ENCODE data around the gene MOSMO. TPM values are rescaled to one million over a fixed set of nuclear protein-coding genes. Genes with fewer than 3 reads are reported as not detected.
A peak's percentile ranks its signal among the peaks of the same experiment; 100 is the strongest.

MOSMO gene
- total and polyA plus RNA-seq, 8 donors: 1.2 to 32.3 (median 7.7) TPM

- TF ChIP-seq CTCF (IDR thresholded peaks at IDR 0.05) (no peak), EP300 (IDR thresholded peaks at IDR 0.05) (no peak), POLR2A (IDR thresholded peaks at IDR 0.05) (no peak), POLR2AphosphoS5 (IDR thresholded peaks at IDR 0.05) (no peak)
- Histone ChIP-seq H3K27ac (no peak overlapping the region), H3K36me3 (peaks cover 64 to 100% (median 95%) of the 10 kb centered on the region in 4 donors), H3K27me3 (no peaks in the 10 kb centered on the region), H3K9me3 (no peaks in the 10 kb centered on the region), H3K4me3 (no peak overlapping the region), H3K4me1 (peaks cover 0 to 12% (median 7%) of the 10 kb centered on the region in 4 donors)
- intact Hi-C loops (cut with DNase I; ENCODE audit: low total_unique reads): no loop called here
- 84 to 93% (median 86%) methylated on average over 5 of the region's 5 CpGs for WGBS, 5 donors
- DNase-seq: no peak
Measured at GRCh38 chr16:21982108-21982507, 25.8 kb upstream of the MOSMO start.

GRCh38 chr16:21984062-21984461, 23.8 kb upstream of the MOSMO start:
- WGBS, 5 donors: 87 to 97% (median 92%) methylated on average over 3 of the region's 3 CpGs
- H3K36me3 ChIP-seq: peaks cover 47 to 80% (median 76%) of the 10 kb centered on the region in 4 donors

GRCh38 chr16:21985524-21985923, 22.4 kb upstream of the MOSMO start:
- no peaks in the 10 kb centered on the region for H3K27me3 ChIP-seq
- no peak overlapping the region for H3K4me3 ChIP-seq
- peak in 1 of 3 donors; percentile 51 for TF ChIP-seq POLR2AphosphoS5 (IDR thresholded peaks at IDR 0.05)
- TF ChIP-seq EP300 (IDR thresholded peaks at IDR 0.05): no peak
- peak overlapping the region in 1 of 5 donors; percentile 33 for H3K27ac ChIP-seq
- DNase-seq: no peak
- intact Hi-C loops (cut with DNase I; ENCODE audit: low total_unique reads): no loop called here
- peaks cover 0 to 19% (median 12%) of the 10 kb centered on the region in 4 donors for H3K4me1 ChIP-seq
- H3K36me3 ChIP-seq: peaks cover 32 to 66% (median 61%) of the 10 kb centered on the region in 4 donors
- no peaks in the 10 kb centered on the region for H3K9me3 ChIP-seq

More at GRCh38 chr16:21984062-21984461, 23.8 kb upstream of the MOSMO start:
- Histone ChIP-seq H3K4me3 (no peak overlapping the region), H3K27me3 (no peaks in the 10 kb centered on the region), H3K4me1 (peaks cover 0 to 12% (median 8%) of the 10 kb centered on the region in 4 donors), H3K27ac (no peak overlapping the region), H3K9me3 (no peaks in the 10 kb centered on the region)
- TF ChIP-seq EP300 (IDR thresholded peaks at IDR 0.05): no peak
- no peak for TF ChIP-seq CTCF (IDR thresholded peaks at IDR 0.05)
- TF ChIP-seq POLR2AphosphoS5 (IDR thresholded peaks at IDR 0.05): no peak
- TF ChIP-seq POLR2A (IDR thresholded peaks at IDR 0.05): no peak
- intact Hi-C loops (cut with DNase I; ENCODE audit: low total_unique reads): no loop called here
- no peak for DNase-seq

GRCh38 chr16:21986692-21987246, 21.1 kb upstream of the MOSMO start:
- Histone ChIP-seq H3K4me3 (no peak overlapping the region), H3K27ac (no peak overlapping the region), H3K4me1 (peaks cover 0 to 26% (median 12%) of the 10 kb centered on the region in 4 donors), H3K27me3 (no peaks in the 10 kb centered on the region), H3K9me3 (no peaks in the 10 kb centered on the region), H3K36me3 (peaks cover 20 to 53% (median 48%) of the 10 kb centered on the region in 4 donors)
- no peak for DNase-seq
- TF ChIP-seq EP300 (IDR thresholded peaks at IDR 0.05): no peak
- TF ChIP-seq POLR2A (IDR thresholded peaks at IDR 0.05): no peak
- TF ChIP-seq POLR2AphosphoS5 (IDR thresholded peaks at IDR 0.05): no peak
- TF ChIP-seq CTCF (IDR thresholded peaks at IDR 0.05): no peak
- intact Hi-C loops (cut with DNase I; ENCODE audit: low total_unique reads): no loop called here
- WGBS, 5 donors: 80 to 91% (median 89%) methylated on average over 4 of the region's 4 CpGs

- no peak for DNase-seq
- intact Hi-C loops (cut with DNase I; ENCODE audit: low total_unique reads): no loop called here
- Histone ChIP-seq H3K4me3 (no peak overlapping the region), H3K27me3 (no peaks in the 10 kb centered on the region), H3K9me3 (no peaks in the 10 kb centered on the region), H3K4me1 (peaks cover 0 to 26% (median 12%) of the 10 kb centered on the region in 4 donors), H3K27ac (no peak overlapping the region), H3K36me3 (peaks cover 14 to 46% (median 41%) of the 10 kb centered on the region in 4 donors)
- TF ChIP-seq CTCF (IDR thresholded peaks at IDR 0.05) (no peak), POLR2A (IDR thresholded peaks at IDR 0.05) (no peak), POLR2AphosphoS5 (IDR thresholded peaks at IDR 0.05) (no peak), EP300 (IDR thresholded peaks at IDR 0.05) (no peak)
- WGBS, 5 donors: 77 to 95% (median 85%) methylated on average over 2 of the region's 2 CpGs
Measured at GRCh38 chr16:21987498-21987897, 20.4 kb upstream of the MOSMO start.

All from stomach (tissue), 9 donors.